CD4-positive, alpha-beta T cell treated with Interleukin-12 subunit alpha and Interleukin-12 subunit beta, for 1 hour (primary cell): ENCODE measurements around the gene SLC22A15.
A peak's percentile ranks its signal among the peaks of the same experiment; 100 is the strongest.
"Not testable (repeated sequence)": the region's sequence is repeated elsewhere in the genome, so short reads cannot be mapped to it uniquely, and the experiment has no call there.

Experiments
- DNase-seq: peaks from one replicate; pipeline ENCODE4 v3.0.0-alpha.2; 2020

Gene SLC22A15

DNA sequence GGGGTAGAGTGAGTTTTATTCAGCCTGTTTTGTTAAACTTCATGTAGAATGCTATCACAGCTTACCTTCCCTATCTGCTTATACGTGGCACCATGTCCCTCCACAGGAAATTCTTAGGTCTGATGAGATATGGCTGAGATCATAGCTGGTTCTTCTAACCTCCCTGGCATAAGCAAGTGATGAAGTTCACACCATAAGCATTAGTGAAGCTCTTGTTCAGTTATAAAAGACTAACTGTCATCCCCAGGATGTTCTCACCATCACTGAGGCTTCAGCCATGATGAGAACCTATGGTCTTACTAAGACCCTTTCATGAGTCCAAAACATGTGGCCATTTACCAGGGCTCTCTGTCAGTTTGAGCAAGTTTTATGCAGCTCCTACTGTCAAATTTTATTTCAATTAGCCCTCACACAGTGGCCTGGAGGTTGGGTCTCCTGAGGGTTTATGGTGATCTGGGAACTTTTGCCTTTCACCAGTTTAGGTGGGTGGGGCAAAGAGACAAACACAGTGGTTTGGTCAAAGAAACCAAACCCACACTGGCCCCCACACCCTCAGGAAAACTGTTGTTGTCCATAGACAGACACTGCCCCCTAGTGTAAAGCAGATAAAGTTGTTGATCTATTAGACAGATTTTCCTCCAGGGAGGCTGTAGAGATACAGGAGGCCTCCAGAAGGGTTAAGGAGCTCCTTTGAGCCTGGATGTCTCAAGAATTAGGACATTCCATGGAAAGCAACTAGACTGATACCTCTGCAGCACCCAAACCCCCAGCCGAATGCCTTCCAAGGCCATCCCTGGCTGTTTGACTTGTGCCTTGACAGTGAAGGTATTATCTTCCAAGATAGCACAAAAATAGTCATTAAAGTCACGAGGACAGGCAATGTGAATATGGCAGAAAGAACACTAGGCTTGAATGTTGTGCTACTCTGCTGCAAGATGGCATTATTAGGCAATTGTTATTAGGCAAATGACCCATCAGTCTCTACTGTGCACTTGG lies 5.0 kb downstream of the SLC22A15 start:
- DNase-seq, result peak; percentile 41

DNA sequence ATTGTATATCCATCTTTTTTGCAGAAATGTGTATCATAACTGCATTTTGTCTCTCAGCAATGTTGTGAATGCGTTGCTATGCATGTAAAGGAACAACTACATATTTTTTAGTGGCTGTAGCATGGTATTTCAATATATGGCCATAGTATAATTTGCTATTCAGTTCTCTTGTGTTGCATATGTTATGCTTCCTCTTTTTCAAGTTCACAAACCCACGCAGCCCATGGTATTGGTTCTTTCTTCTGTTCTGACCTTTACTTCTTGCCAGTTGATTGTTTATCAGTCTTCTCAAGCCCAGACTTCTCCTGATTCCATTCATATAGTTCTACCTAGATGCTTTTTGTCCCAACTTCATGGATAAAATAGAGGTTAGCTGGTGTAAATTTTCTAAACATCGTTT lies 6.1 kb downstream of the SLC22A15 start:
- DNase-seq, result no peak

DNA sequence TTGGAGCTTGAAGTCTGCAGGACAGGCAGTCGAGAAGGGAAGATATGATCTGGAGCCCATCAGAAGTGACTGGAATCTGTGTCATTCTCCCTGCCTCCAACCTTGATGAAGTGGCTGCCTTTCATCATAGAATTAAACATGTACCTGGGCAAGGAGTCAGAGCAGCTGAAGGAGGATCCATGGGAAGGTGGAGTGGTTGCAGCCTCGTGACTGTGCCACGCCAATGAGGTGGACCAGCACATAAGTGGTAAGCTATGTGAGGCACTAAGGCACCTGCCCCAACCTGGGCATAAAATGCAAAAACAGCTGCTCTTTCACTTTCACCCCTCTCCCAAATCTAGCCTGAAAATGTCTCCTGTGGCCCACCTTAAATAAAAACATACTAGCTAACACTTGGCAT lies 7.3 kb downstream of the SLC22A15 start:
- no peak for DNase-seq

DNA sequence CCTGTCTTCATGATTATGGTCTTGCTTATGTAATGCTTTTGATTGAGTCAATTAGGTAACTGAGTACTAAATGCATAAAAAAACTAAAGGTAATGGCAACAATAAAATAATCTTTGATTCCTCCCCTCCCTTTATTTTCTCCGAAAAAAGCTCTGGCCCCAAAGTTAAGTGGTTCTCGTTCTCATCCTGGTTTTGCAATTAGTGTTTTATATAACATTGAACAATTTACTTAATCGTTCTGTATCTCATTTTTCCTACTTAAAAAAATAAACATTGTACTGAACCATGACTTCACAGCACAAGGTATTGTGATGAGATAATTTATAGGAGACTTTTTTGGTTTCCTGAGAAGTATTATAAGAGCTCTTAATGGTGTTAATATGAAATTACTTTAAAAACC lies 11.3 kb downstream of the SLC22A15 start:
- DNase-seq, result no peak

GRCh38 chr1:115988953-115989352 lies 12.6 kb downstream of the SLC22A15 start:
- DNase-seq, result no peak

DNA sequence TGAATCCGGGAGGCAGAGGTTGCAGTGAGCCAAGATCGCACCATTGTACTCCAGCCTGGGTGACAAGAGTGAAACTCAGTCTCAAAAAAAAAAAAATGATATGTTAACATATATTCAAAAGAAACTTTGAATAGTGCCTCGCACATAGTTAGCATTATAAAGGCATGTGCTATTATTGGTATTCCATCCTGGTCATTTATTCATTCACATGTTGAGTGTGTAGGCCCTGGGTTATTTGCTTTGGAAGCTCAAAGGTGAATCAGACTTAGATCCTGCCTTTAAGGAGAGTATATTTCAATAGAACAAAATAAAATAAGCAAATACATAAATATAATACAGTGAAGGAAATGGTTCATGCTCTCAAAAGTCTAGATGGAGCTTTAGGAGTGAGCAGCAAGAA lies 13.4 kb downstream of the SLC22A15 start:
- DNase-seq, result no peak

- DNase-seq, result no peak
These were observed 15.6 kb downstream of the SLC22A15 start for GRCh38 chr1:115991909-115992308.

GRCh38 chr1:115997921-115998320 lies 21.6 kb downstream of the SLC22A15 start:
- DNase-seq, result not testable (repeated sequence)

- no peak for DNase-seq
These were observed 25.6 kb downstream of the SLC22A15 start for GRCh38 chr1:116001739-116002487.

GRCh38 chr1:116002781-116003420 lies 26.6 kb downstream of the SLC22A15 start:
- no peak for DNase-seq

- DNase-seq, result no peak
These were observed 27.5 kb downstream of the SLC22A15 start for GRCh38 chr1:116003823-116004222.

GRCh38 chr1:116006486-116006964 lies 30.2 kb downstream of the SLC22A15 start:
- peak; percentile 20 for DNase-seq

GRCh38 chr1:116008656-116009390 lies 32.5 kb downstream of the SLC22A15 start:
- no peak for DNase-seq

GRCh38 chr1:116012716-116013115 lies 36.4 kb downstream of the SLC22A15 start:
- DNase-seq, result no peak

GRCh38 chr1:116015679-116016078 lies 39.4 kb downstream of the SLC22A15 start:
- DNase-seq, result no peak

GRCh38 chr1:116018007-116018406 lies 41.7 kb downstream of the SLC22A15 start:
- DNase-seq, result no peak

DNA sequence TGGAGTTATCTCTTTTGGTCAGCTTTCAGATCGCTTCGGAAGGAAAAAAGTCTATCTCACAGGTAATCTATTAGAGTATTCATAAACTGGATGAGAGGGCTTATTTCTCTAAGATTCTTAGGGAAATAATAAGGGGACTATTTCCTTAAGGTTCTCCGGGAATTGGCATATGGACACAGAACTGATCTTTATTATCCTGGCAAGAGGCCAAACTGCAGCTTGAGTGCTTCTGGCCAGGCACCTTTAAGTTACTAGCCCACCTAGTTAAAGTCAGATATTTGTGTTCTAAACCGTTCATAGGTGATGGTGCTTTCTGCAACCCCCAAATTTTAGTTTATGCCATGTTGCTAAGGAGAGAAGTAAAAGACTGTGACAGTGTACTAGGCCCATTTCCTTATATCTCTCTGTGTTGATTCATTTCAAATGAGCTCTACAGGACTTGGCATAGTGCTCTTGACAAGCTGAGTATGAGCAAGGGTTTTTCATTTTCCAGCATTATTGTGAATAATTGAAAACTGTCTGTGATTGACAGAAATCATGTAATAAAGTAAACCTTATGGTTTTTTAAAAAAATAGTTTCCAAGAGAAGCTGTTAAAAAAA lies 43.4 kb downstream of the SLC22A15 start:
- no peak for DNase-seq

GRCh38 chr1:116020668-116021272 lies 44.5 kb downstream of the SLC22A15 start:
- peak; percentile 49 for DNase-seq

GRCh38 chr1:116024626-116025025 lies 48.3 kb downstream of the SLC22A15 start:
- DNase-seq, result no peak

DNA sequence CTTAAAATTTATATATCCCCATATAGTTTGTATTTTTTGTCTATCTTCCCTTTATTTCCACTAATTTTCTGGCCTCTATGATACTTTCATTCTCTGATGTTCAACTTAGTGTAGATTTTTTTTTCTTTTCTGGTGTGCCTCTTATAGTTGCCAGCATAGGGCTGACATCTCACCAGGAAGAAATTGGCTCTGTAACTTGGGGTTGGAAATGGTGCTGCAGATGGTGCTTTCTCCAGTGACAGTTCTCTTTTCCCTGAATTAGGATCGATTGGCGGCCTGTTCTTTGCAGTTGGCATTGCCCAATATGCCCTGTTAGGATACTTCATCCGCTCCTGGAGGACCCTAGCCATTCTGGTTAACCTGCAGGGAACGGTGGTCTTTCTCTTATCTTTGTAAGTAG lies 50.3 kb downstream of the SLC22A15 start:
- DNase-seq, result no peak

GRCh38 chr1:116031302-116031835 lies 55.1 kb downstream of the SLC22A15 start:
- no peak for DNase-seq
